HG03095 (cell line): ENCODE measurements around the gene CCDC157.

Source experiments
- ATAC-seq: cut with Tn5 transposase; IDR thresholded peaks from one replicate; pipeline ENCODE4 v1.9.1; 2021; ENCODE audit warnings: moderate library complexity; ENCODE audit not compliant: unreplicated experiment

Gene CCDC157

GRCh38 chr22:30351226-30351625 lies 5.6 kb upstream of the CCDC157 start:
- no peak for ATAC-seq

GRCh38 chr22:30354644-30355043 lies 2.2 kb upstream of the CCDC157 start:
- no peak for ATAC-seq

DNA sequence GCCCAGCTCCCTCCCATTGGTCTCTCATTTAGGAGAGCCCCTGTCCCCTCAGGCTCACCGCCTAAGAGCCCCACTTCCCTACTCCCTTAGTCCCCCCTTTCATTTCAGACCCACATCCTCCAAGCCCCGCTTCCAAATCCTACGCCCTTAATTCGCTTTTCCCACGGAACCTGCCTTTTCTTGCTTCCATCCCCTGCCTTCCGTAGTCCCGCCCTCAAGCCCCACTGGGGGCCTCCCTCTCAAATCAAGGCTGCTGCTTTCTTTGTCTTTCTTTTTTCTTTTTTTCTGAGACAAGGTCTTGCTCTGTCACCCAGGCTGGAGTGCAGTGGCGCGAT lies 396 bp downstream of the CCDC157 start:
- no peak for ATAC-seq

DNA sequence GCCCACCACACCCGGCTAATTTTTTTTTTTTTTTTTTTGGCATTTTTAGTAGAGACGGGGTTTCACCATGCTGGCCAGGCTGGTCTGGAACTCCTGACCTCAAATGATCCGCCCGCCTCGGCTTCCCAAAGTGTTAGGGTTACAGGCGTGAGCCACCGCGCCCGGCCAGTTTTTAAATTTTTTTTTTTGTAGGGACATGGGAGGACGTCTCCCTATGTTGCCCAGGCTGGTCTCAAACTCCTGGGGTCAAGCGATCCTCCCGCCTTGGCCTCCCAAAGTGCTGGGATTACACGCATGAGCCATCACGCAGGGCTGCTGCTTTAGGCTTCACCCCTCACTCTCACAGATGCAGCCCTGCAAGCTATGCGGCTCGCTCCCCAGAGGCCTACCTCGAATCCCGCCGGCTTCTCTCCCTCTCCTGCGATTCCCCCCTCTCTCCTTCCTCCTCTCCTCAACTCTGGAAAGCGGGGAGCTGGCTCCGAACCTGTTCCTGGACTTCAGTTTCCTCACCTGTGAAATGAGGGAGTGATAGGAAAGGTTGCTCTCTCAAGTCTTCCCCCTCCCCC lies 926 bp downstream of the CCDC157 start:
- no peak for ATAC-seq

DNA sequence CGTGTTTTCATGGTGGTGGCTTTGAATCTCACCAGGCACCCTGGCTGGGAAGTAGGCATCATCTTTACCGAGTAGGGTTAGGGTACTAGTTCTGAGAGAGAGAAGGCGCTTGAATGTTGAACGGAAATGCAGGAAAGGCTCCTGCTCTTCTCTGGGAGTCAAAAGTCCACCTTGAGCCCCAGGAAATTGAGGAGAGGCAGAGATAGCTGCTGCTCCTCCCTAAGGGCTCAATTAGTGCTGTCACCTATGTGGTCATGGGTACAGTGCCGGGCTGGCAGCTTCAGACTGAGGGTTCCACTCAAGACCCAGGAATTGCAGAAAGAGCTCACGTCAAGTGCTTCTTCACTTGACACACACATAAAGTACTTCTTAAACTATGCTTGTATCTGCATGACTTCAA lies 1.7 kb downstream of the CCDC157 start:
- ATAC-seq: no peak

DNA sequence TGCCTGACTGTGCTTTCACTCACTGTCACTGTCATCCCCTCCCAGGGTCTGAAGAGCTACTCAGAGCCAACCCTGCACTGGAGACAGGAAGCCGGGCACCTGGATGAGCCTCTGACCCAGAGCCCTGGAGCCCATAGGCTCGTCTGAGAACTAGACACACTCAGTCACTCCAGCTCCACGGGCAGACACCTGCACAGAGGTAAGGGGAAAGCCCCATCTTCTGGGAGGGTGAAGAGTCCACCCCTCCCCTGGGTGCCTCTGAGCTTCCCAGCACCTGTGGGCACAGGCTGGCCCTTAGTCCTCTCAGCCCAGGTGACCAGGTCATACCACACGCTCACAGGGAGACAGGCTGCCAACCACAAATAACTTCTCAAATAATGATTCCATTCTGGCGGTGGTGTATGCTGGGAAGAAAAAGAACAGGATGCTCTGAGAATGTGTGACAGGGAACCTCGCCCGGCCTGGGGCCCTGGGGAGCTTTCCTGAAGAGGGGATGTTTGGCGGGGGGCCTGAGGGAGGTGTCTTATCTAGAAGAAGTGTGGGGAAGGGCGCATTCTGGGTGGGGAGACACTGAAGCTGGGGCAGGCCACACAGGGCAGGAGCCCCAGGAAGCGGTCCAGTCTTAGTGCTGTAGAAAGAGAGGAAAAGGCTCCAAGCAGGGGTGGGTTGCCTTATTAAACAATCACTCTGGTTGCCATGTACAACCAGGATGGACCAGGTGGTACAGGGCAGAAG lies 5.3 kb downstream of the CCDC157 start:
- ATAC-seq: no peak

GRCh38 chr22:30362651-30363281 lies 6.0 kb downstream of the CCDC157 start:
- no peak for ATAC-seq

DNA sequence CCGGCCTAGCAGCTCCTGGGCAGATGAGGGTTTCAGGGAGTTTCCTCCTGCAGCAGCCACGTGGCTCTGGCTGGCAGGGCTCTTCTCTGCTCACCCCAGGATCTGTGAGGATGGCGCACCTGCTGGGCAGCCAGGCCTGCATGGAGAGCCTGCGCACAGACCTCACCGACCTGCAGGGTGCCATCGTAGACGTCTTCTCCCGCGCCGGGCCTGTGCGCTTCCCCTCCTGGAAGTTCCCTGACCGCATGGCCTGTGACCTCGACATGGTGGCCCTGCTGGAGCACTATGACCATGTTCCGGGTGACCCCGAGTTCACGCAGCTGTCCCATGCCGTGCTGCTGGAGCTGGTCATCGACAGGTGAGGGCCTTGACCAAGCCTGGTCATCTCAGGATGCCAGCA lies 9.1 kb downstream of the CCDC157 start:
- no peak for ATAC-seq

DNA sequence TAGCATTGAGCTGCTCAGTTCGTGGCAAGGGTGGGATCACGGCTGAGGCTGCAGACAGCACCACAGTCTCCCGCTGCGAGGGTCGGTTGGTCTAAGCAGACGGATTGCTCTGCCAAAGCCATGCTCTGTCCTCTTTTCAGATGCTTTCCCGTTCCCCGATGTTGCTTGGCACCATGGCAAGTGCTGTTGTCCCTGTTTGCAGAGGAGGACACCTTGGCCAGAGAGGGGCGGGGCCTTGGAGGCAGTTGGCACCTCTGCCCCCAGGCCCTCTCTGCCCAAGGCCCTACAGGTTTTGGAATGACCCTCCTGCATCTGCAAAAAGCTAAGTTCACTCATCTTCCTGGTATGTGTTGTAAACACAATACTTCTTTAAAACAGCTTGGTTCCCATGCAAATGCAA lies 11.6 kb downstream of the CCDC157 start:
- ATAC-seq: no peak

- ATAC-seq: no peak
These were observed 13.9 kb downstream of the CCDC157 start for GRCh38 chr22:30370641-30371230.

DNA sequence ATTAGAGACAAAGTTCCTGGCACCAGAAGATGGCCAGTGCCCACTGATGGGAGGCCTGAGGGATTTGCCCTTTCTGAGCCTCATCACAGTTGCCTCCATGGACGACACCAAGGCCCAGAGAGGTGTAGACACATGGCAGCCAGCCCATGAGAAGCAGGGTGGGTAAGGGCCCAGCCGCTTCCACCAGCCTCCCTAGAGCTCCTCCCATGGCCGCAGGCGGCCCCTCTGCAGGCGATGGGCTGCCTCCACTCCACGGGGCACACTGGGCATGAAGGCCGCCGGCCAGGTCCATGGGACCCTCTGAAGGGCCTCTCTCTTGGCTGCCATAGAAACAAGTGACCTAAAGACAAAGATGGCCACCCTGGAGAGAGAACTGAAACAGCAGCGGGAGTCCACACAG lies 14.5 kb downstream of the CCDC157 start:
- no peak for ATAC-seq

GRCh38 chr22:30371981-30372380 lies 15.2 kb downstream of the CCDC157 start:
- no peak for ATAC-seq

DNA sequence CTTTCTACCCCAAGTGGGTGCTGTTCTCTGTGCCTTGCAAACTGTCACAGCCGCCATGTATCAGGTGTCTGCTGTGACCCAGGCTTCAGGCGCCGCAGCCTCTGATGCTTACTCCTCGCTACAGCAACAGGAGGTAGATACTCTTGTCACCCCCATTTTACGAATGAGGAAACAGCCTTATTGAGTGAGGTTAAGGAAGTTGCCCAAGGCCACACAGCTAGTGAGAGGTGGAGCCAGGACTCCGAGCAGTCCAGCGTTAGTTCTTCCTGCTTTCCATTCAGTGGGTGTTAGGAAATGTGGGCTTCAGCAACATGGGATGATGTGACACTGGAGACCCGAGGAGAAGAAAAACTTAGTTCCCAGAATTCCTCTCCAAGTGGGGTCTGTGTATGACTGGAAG lies 16.1 kb downstream of the CCDC157 start:
- no peak for ATAC-seq

DNA sequence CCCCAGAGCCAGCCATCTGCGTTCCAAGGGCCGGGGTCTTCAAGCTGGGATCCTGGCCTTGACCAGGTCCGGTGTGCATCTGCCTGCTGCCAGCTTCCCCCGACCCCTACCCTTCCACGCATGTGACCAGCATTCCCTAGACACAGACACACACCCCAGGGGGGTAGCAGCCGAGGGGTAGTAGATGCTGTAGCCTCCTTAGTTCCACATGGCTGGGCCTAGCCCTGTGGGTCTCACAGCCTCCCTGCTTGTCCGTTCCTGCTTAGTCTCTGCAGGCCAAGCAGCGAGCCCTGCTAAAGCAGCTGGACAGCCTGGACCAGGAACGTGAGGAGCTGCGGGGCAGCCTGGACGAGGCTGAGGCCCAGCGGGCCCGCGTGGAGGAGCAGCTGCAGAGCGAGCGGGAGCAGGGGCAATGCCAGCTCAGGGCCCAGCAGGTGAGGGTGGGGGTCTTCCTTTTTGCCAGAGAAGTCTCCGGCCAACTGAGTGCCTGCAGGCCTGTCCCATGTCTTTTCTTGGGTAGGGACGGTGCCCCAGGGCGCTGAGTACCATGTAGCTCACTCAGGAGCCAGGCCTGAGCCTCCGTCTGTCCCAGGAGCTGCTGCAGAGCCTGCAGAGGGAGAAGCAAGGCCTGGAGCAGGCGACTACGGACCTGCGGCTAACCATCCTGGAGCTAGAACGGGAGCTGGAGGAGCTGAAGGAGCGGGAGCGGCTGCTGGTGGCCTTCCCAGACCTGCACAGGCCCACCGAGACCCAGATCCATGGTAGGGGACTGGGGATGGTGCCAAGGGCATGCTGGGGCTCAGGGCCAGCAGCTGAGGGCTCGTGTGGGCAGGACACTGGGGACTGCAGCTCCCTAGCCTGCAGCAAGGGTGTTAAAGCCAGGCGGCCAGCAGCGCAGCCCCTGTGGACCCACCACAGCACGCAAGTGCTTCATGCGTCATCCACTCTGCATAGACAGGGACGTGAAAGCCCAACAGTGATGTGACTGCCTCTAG lies 16.8 kb downstream of the CCDC157 start:
- ATAC-seq: no peak

DNA sequence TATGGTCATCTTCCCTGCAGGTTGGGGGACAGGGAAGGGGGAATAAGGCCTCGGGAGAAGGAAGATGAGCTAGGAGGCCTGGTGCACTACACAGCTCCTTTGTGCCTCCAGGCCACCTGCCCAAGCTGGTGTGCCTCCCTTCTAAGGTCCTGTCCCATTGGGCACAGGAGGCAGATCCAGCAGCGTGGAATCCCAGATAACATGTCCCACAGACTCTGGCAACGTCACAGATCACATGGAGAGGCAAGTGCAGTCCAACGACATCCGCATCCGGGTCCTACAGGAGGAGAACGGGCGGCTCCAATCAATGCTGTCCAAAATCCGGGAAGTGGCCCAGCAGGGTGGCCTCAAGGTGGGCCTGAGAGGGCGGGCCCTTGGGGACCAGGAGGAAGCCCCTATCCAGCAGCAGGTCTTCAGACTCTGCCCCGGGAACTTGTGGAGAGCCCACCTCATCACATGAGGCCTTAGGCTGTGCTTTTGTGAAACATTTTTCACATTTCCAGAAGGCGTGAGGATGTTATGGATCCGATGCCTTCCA lies 18.6 kb downstream of the CCDC157 start:
- ATAC-seq: no peak

- no peak for ATAC-seq
These were observed 23.2 kb downstream of the CCDC157 start for GRCh38 chr22:30380011-30380410.

- no peak for ATAC-seq
These were observed 24.5 kb downstream of the CCDC157 start for GRCh38 chr22:30381264-30381663.

DNA sequence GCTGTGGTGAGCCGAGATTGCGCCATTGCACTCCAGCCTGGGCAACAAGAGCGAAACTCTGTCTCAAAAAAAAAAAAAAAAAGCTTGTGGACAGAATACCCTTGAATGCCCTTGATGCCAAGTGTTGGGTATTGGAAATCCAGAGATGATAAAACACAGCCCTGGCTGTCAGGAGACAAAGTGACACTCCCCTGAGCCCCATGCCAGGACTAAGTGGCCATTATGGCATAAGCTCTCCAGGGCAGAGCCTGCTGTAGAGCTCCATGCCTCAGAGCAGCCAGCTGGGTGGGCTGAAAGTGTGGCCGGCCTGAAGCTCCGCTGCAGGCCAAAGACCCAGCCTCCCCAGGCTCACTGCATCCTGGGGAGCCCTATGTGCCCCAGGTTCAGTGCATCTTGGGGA lies 25.5 kb downstream of the CCDC157 start:
- ATAC-seq: no peak

GRCh38 chr22:30383061-30383460 lies 26.3 kb downstream of the CCDC157 start:
- ATAC-seq: no peak

DNA sequence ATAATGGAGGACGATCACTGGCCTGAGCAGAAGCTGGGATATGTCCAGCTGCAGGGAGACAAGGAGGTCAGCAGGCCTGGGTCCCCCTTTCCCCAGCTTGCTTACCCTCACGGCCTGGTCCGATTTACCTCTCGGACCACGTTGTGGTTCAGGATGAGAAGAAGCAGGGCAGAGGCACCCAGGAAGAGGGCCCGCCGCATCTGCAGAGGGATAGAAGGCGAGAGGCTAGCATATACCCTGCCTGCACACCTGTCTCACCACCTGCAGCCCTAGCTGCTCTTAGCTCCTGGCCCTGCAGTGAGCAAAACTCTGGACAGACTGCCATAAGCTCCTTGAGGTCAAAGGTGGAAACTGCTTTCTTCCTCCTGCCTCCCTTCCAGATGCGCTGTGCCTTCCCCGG lies 29.1 kb downstream of the CCDC157 start:
- ATAC-seq: no peak

DNA sequence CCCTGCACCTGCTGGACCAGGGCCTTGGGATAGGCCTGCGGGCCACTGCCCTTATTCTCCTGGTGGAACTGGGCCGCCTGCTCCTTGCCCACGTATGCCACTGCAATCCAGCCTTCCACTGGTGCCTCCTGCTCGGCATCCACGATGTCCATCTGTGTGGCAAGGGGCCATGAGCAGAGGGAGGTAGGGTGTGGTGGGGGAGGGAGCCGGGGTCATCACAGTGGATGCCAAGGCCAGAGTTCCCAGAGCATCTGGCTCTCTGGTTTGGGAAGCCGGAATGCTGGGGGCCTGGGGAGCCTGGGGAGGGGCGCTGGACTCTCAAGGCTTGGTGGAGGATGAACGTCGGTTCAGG lies 29.8 kb downstream of the CCDC157 start:
- ATAC-seq: no peak
